Astrocyte (in vitro differentiated cells and primary cell): Measurements from ENCODE around the gene TMEM129.
"Not testable (repeated sequence)": the region's sequence is repeated elsewhere in the genome, so short reads cannot be mapped to it uniquely, and the experiment has no call there.

ENCODE experiments used
- EZH2 ChIP-seq: IDR thresholded peaks from 2 replicates; pipeline ENCODE4 v1.6.1; 2012; ENCODE audit warnings: mild to moderate bottlenecking, low read length, inconsistent platforms; ENCODE audit not compliant: insufficient read depth
- TF ChIP-seq, protein P1 (sequence below): IDR thresholded peaks from 2 replicates; pipeline ENCODE4 v1.5.1; 2011; ENCODE audit warnings: low read depth, mild to moderate bottlenecking, inconsistent platforms, low read length, moderate library complexity; ENCODE audit not compliant: insufficient read depth

DNA sequence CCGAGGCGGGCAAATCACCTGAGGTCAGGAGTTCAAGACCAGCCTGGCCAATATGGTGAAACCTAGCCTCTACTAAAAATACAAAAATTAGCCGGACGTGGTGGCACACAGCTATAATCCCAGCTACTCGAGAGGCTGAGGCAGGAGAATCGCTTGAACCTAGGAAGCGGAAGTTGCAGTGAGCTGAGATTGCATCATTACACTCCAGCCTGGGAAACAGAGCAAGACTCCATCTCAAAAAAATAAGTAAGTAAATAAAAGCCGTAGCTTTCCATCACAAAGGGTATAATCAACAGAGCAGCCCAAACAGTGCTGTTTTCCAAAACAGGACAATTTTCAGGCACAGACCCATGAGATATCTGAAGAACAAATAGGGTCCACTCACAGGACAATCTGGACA is 19.5 kb downstream of the TMEM129 start:
- TF ChIP-seq, protein P1, sequence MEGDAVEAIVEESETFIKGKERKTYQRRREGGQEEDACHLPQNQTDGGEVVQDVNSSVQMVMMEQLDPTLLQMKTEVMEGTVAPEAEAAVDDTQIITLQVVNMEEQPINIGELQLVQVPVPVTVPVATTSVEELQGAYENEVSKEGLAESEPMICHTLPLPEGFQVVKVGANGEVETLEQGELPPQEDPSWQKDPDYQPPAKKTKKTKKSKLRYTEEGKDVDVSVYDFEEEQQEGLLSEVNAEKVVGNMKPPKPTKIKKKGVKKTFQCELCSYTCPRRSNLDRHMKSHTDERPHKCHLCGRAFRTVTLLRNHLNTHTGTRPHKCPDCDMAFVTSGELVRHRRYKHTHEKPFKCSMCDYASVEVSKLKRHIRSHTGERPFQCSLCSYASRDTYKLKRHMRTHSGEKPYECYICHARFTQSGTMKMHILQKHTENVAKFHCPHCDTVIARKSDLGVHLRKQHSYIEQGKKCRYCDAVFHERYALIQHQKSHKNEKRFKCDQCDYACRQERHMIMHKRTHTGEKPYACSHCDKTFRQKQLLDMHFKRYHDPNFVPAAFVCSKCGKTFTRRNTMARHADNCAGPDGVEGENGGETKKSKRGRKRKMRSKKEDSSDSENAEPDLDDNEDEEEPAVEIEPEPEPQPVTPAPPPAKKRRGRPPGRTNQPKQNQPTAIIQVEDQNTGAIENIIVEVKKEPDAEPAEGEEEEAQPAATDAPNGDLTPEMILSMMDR: not testable (repeated sequence)
- not testable (repeated sequence) for TF ChIP-seq EZH2
